HG03039 (cell line): ENCODE results near the gene DAAM2.

Source experiments
- ATAC-seq: cut with Tn5 transposase; IDR thresholded peaks from one replicate; pipeline ENCODE4 v1.9.1; 2021; ENCODE audit warnings: mild to moderate bottlenecking, moderate library complexity; ENCODE audit not compliant: unreplicated experiment

Gene DAAM2

DNA sequence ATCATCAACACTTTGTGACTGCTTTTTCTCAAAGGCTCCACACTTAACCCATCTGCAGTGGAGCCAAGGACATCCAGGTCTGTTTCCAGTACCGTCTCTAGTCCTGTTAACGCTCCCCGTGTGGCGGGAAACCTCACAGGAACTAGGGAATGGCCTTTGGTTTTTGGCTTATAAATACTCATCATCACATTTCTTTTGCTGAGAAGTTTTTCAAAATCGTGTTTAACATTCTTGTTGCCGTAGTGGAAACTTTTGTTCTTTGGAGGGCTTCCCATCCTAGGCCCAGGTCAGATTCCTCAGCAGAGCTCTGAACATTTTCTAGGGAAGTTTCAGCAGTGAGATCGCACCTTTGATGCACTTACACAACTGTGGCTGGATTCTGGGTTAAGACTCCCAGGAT is 24.6 kb downstream of the DAAM2 start:
- no peak for ATAC-seq

DNA sequence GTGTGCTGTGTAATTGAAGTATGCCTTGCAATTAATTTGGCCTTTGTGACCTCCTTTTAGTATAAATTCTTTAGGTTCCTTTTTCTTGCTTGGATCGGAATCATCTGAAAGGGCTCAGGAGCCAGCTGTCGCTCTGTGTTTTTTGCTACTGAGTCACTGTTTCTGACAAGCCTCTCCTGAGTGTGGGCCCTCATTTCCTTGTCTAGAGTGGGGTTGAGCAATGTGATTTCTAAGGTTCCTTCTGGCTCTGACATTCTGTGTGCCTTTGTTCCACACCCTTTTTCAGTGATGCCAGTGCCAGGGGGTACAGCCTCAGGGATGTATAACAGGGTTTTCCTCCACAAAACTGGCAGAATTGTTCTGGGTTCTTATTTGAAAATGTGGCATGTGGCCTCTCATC is 26.5 kb downstream of the DAAM2 start:
- ATAC-seq: no peak

DNA sequence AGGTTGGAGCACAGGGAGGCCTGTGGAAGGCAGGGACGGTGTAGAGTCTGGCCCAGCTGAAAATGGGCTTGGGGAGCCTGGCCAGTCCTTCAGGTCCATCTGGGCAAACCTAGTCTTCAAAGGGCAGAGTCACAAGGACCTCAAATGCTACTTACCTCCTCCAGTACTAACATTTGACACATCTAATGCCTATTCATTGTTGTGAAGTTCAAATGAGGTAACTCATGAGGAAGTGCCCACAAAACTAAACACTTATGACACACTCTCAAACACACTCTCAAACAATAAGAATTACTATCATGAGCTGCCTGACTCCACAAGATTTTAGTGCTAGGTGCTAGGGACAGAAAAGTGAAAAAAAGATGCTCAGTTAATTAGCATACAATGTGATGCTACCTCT is 27.1 kb downstream of the DAAM2 start:
- no peak for ATAC-seq

DNA sequence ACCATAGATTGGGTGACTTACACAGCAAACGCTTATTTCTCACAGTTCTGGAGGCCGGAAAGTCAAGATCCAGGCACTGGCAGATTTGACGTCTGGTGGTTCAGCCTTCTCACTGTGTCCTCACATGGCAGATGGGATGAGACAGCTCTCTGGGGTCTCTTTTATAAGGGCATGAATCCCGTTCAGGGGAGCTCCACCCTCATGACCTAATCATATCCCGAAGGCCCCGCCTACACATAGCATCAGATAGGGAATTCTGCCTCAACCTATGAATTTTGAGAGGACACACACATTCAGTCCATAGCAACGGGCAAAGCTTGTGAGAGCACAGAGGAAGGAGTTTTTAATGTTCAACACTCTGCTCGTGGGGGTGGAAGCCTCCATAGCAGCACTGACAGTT is 27.5 kb downstream of the DAAM2 start:
- ATAC-seq: no peak

DNA sequence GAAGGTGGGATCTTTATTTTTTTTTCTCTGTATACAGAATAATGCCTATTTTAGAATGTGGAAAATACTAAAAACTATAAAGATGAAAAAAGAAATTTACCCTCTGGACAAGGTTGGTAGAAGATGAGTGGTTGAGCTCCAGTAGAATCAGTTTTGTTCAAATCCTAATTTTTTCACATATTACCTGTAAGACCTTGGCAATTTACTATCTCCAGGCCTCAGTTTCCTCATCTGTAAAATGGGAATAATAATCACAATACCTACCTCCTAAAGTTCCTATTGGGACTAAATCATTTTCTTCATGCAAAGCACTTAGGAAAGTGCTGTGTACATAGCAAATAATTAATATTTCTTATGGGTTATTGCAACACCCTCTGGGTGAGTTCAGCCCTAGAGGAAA is 28.4 kb downstream of the DAAM2 start:
- no peak for ATAC-seq

DNA sequence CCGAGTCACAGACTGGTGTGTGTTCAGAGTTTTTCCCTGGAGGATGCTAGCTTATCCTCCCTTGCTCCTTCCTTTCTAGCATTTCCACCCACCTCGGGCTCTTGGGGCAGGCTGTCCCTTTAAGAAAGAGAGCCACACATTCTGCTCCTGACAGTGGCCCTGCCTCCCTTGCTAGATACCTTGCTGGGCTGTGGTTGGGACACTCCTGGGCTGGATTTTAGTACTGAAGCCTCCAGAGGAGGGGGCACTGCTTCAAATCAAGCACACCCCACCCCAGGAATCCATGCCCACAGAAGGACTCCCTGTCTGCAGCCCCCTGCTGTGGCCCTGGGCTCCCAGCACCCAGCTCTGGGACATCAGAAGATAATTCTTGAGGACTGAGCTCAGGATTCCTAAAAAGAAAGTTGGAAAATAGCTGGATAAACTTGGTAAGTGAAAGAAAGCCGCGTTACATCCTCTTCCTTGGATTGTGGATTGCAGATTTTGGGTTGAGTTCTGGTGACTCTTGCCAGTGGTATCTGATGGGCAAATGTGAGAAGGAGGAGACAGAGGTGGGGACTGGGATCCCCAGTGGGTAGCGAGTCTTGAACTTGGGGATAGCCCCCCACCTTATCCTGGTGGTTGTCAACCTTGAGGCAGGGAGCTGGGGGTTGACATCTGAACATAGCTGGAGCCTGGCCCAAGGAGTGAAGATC is 29.0 kb downstream of the DAAM2 start:
- no peak for ATAC-seq

DNA sequence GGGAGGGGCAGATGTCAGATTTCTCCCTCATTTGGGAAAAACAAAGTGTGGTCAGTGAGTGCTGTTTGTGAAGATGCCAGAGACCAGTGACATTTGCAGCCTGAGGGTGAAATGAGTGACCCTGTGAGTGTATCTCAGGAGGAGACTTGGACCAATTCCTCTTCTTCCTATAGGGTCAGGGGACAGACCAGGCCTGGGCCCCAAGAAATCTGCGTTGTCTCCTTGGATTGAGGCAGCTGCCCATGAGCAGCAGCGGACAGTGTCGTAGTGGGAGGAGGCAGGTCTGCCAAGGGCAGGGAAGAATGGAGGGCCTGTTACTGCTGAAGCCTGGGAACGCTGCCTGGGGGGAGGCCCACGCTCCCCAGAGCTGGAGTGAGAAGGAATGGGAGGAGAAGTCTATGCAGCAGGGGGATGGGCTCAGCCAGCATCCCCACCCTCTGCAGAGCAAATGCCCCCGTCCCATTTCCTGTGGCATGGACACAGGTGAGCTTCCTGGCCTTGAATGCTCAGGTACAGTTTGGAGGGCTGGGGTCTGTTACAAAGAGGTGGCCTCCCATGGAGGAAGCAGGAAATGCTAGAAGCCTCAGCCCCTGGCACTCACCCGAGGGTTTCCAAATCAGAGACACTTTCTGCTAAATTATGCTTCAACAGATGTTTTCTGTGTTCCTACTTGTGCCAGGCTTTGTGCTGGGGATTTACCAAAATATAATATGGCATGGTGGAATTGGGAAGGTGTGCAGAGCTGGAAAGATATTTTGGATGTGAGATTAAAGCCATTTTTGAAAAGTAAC is 29.8 kb downstream of the DAAM2 start:
- ATAC-seq: no peak

DNA sequence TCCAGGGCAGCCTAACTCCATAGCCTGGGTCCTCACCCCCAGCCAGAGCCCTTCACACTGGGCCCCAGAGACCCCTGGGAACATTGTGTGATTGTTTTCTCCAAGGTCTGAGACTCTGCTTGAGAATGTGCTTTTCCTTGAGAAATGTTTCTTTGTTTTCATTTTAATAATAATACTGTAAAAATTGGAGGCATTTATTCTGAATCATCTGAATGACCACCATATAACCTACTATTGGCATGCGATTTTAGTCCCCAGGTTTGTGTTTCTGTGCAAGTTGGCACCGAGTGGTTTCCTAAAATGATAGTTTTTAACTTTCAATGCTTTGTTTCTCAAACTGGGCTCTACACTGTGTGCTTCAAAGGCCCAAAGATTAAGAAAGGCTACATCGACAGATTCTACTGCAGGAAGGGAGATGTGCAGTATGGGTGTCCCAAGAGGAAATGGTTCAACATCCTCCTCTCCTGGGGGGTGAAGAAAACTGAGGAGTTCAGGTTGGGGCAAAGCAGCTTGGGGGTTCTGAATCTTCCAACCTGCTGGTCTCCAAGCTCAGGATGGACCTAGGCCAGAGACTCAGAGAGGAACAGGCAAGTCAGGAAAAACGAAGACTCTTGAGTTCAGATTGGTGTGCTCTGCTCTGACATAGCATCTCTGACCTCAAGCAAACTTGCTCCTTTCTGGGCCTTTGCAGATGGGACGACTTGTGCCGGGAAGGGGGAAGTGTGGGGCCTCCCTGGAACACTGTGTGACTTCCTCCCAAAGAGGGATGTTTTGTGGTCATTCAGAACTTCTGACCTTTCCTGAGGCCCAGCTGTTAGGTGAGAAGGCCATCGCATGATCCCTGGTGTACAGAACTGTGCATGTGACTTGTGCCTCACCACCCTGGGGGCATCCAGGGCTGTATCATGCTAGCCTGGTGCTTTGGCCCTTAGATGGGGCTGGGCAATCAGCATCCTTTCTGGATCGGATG is 31.0 kb downstream of the DAAM2 start:
- no peak for ATAC-seq

DNA sequence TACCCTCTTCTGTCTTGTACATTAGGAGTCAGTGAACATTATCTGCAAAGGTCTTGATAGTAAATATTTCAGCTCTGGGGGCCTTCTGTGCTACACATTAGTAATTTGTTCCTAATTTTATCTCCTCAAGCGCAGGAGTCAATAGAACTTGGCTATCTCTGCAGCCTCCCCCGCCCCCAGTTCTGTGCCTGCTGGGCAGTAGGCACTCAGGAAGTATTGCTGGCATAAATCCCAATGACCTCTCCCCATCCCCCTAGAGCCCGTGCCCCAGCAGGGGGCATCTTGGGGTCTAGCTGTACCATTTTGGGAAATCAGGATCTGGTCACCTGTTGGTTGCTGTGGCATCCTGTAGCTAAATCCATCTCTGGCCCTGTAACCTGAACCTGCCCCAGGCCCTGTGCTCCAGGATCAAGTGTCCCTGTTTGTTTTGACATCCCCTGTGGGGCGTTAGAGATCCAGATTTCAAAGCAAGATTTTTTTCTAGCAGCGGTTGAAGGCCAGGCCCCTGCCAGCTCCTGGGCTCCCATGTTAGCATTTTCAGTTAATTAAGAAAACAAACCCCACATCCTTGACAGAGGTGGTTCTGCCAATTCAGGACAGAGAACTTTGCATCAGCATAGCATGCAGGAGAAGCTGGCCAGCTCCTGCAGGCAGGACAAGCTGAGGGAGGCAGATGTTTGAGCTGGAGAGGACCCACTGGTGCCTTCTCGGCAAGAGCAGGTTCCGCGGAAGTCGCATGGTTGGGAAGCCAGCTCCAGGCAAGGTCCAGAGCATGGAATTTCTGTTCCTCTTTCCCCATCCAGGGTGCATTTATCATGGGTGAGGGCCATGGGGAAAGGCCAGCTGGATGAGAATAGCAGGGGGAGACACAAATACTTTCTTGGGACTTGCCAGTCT is 32.1 kb downstream of the DAAM2 start:
- no peak for ATAC-seq

DNA sequence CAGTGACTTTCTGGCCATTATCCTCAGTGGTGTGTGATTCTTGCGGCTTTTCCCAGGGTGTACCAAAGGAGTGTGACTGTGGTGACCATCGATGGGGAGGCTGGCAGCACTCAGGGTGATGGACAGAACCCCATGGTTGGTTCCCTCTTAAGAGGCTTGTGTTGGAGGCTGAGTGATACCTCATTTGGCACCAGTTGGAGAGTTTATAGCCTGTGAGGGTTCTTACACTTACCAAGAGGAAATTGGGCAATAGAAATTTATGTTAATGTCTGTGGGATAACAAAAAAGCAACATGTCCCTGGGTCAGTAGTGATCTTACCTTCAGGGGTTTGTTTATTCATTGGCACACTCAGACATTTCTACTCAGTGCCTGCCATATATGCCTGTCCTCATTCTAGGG is 37.2 kb downstream of the DAAM2 start:
- no peak for ATAC-seq

DNA sequence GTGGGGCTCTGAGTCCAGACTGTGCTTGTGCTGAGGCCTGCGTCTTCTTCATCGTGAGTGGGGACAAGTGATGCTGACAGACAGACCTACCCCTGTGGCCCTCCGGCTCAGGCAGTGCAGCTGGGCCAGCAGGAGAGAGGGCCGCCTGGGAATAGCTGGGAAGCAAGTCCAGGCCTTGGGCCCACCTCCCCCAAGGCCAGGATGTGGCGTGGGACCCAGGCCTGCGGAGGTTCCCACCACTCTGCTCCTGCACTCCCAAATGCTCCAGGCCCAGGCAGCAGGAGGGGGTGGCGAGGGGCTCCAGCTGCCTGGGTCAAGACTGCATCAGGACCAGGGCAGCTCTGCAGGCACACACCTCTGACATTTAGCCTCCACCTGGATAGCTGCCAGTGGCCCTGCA is 38.3 kb downstream of the DAAM2 start:
- no peak for ATAC-seq

DNA sequence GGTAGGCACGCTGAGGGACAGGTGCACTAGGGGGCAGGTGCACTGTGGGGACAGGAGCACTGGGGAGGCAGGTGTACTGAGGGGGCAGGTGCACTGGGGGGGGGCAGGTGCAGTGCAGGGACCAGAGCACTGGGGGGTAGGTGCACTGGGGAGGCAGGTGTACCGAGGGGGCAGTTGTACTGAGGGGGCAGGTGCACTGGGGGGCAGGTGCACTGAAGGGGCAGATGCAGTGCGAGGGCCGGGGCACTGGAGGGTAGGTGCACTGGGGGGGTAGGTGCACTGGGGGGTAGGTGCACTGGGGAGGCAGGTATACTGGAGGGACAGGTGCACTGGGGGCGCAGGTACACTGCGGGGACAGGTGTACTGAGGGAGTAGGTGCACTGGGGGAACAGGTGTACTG is 39.5 kb downstream of the DAAM2 start:
- ATAC-seq: no peak

DNA sequence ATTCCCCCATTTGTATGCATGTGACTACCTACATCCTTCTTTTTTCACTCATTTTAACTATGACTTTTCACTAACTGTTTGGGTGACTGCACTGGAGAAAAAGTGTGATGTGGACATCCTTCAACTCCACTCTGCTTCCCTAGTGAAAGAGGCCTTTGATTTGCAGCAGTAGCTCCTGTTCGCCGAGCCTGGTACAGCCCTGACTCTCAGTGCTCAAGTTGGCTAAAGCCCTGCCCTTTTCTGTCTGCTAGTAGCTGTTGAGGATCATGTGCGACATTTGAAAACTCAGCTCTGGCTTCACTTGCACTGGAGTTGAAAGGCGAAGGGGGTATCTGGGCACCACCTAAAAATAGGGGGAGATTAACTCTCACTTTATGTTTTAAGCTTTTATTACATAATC is 42.1 kb downstream of the DAAM2 start:
- ATAC-seq: no peak

DNA sequence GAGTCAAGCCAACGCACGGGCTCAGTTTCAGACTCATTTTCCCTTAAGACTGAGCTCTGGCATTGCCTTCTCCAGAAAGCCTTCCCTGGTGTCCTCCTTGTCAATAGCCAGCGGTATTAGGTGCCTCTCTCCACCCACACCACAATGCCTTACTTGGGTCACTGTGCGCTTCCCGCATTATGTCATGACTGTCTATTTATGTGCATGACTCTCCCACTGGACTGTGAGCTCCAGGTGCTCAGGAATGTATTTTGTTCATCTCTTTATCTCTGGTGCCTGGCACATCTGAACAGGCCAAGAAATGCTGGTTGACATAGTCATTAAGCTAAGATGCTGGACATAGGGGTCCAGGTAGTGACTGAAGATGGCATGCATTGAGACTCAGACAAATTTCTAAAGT is 42.7 kb downstream of the DAAM2 start:
- no peak for ATAC-seq

DNA sequence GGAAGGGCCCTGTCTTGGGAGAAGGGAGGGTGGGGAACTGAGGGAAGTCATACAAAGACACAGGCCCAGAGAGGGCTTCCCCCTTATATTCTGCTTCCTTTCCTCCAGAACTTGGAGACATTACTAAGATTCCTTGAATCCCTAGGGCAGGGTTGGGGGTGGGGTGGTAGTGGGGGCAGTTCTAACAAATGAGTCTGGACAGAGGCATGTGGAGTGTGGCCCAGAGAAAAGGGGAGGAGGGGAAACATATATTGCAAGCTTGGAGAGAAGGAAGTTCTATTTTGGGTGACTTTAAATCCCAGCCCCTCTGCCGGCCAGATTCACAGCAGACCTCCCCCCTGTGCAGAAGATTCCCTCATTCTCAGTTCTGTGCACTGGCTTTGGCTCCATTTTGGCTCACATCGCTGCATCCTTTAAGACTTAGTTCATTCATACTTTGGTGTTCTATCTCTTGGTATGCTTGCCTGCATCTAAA is 43.7 kb downstream of the DAAM2 start:
- no peak for ATAC-seq

DNA sequence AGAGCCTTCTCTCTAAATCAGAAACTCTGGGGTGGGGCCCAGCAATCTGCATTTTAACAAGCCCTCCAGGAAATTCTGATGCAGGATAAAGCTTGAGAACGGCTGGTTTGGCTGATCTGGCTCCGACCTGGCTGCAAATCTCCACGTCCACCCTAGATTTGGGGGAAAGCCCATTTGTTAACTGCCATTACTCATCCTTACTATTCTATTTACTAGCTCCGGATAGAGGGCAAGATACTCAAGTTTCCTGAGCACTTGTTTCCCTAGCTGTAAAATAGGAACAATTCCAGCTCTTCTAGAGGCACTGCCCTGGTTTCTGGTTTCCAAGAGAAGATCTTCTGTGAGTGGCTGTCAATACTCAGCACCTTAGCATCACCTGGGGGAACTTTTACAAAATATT is 44.4 kb downstream of the DAAM2 start:
- no peak for ATAC-seq

DNA sequence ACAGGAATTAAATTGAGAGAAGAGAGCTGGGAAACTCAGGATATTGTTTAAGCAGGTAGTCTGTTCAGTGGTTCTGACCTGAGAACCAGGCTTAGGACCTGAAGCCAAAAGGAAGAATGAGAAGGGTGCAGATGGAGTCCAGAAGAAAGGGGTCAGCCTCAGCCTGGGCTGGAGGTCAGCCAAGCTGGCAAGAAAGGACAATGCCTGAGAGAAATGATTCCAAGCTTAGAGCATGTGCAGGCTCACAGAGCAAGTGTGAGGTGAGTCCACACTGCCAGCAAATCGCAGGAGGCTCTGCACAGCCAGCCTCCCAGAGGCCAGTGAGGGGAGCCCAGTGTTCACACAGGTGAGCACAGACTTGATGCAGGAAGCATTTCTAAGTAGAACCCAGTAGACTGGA is 47.3 kb downstream of the DAAM2 start:
- no peak for ATAC-seq

DNA sequence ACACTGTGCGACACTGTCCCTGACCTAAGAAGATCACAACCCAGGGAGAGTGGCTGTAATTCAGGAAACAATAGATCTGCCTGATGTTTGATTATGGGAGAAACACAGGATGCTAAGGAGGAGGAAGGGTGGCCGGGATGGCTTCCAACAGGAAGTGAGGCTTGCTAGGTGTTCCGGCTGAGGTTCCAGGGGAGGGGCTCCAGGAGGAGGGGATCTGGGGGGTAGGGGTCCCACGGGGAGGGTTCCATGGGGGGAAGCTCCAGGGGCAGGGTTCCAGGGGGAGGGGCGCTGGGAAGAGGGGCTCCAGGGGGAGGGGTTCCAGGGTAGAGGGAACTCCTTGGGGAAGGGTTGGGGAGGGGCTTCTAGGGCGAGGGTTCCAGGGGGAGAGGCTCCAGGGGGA is 48.6 kb downstream of the DAAM2 start:
- ATAC-seq: no peak

DNA sequence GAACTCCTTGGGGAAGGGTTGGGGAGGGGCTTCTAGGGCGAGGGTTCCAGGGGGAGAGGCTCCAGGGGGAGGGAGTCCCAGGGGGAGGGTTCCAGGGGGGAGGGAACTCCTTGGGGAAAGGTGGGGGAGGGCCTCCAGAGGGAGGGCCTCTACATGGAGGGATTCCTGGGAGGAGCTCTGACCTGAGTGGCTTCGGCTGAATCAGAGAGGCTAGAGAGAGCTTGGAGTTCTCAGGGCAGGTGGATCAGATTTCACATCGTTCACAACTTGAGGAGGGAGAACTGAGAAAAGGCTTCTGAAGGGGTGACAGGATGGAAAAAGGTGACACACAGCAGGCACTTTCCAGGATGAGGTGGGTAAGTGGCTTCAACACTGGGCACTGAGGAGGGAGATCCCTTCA is 49.1 kb downstream of the DAAM2 start:
- no peak for ATAC-seq

DNA sequence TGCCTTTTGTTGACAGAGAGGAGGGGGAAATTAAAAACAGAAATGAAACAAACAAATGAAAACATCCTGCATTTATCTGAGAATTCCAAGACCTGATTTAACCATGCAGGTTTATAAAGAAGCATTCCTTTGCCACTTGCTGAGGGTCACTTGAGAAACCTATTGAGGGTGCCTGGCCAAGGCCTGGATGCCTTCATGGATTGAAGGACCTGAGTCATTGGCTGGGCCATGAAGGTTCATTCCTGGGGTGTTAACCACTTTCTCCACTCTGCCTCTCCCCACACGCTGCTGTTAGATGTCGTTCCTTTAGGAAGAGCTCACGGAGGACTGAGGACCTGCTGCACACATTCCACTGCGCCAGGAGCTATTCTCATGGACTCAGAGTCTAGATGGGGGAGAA is 49.7 kb downstream of the DAAM2 start:
- no peak for ATAC-seq
